Prostate gland (tissue), 2 donors: ENCODE measurements around the gene NBAS. TPM values are rescaled to one million over a fixed set of nuclear protein-coding genes. Genes with fewer than 3 reads are reported as not detected.

Source experiments
- DNase-seq: peaks from one replicate; pipeline ENCODE4 v3.0.0-alpha.2; 2019; ENCODE audit warnings: low spot score
- H3K27ac ChIP-seq, 2 donors: fragments of 200-600 bp; sonication (generic); 2 replicates each; pipeline ENCODE4 v1.5.1; 2017 to 2019
- H3K27me3 ChIP-seq: fragments of 200-600 bp; sonication (generic); replicated peaks from 2 replicates; pipeline ENCODE4 v1.5.1; 2019; ENCODE audit not compliant: insufficient read depth
- H3K36me3 ChIP-seq, 2 donors: fragments of 200-600 bp; sonication (generic); 1 replicate in 1 of 2; 2 replicates in 1 of 2; pipeline versions ENCODE4 v1.5.1 to v1.8.1; 2017 to 2019
- H3K4me1 ChIP-seq: fragments of 200-600 bp; sonication (generic); replicated peaks from 2 replicates; pipeline ENCODE4 v1.5.1; 2019
- H3K4me3 ChIP-seq, 2 donors: fragments of 200-600 bp; sonication (generic); 2 replicates each; pipeline ENCODE4 v1.5.1; 2017 to 2019
- H3K9me3 ChIP-seq: fragments of 200-600 bp; sonication (generic); 2 replicates; pipeline ENCODE4 v1.5.1; 2017
- POLR2A ChIP-seq: fragments of 450-650 bp; IDR thresholded peaks from one replicate; pipeline ENCODE4 v1.6.1; 2016; ENCODE audit warnings: antibody characterized with exemption, mild to moderate bottlenecking
- POLR2AphosphoS5 ChIP-seq: sonication (generic); formaldehyde crosslinking; IDR thresholded peaks from one replicate; pipeline ENCODE4 v1.6.1; 2017; ENCODE audit warnings: antibody characterized with exemption
- WGBS: methylation state at CpG from one replicate; pipeline ENCODE4 v1.1.5; 2018; 5-methylcytosine and 5-hydroxymethylcytosine counted together
- intact Hi-C: fragments of 100-400 bp; cut with DNase I; formaldehyde crosslinking; loops from one replicate; pipeline ENCODE4 v1.14.2; 2022
- total RNA-seq, 2 donors: library from RNA; depleted of rRNA; stranded (reverse); fragments of >200 nt; gene quantifications; one replicate each; pipeline ENCODE4 v1.1.0, GENCODE V29; 2016
- TF ChIP-seq, protein P1 (sequence below), 4 experiments: fragments of 200-600 bp in 2 of 4; fragments of 450-650 bp in 2 of 4; sonication (generic) in 2 of 4; IDR thresholded peaks; 1 replicate in 3 of 4; 2 replicates in 1 of 4; pipeline ENCODE4 v1.5.1; 2016 to 2019; ENCODE audit warnings: antibody characterized with exemption in 4 of 4, mild to moderate bottlenecking in 2 of 4, moderate library complexity in 2 of 4

NBAS gene
- total RNA-seq, 2 donors from 2014 or later: 34.8 to 55.0 TPM

DNA sequence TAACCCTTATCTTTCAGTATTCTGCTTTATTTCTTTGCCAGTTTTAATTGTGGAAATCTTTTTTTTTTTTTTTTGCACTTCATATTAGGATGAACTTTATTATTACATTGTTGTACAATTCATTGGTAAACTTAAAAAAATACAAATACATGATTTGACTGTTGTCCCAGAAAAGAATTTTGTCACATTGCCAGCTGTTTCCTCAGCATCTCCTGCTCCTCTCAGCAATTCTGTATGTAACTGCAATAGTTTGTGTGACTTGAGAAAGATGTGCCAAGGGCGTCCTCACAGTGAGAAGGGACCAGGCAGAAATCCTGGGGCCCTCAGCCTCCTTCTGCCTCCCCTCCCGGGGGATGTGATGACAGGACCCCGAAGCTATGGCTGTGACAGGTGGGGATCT is 254.4 kb downstream of the NBAS start:
- Histone ChIP-seq H3K27me3 (no peaks in the 10 kb centered on the region), H3K9me3 (no peaks in the 10 kb centered on the region), H3K36me3 (no peaks in the 10 kb centered on the region), H3K27ac (no peak overlapping the region), H3K4me1 (no peaks in the 10 kb centered on the region), H3K4me3 (no peak overlapping the region)
- WGBS: 85% methylated on average over 3 of the region's 3 CpGs
- DNase-seq: no peak
- intact Hi-C loops: no loop called here
- TF ChIP-seq POLR2AphosphoS5: no peak
- no peak for TF ChIP-seq POLR2A
- TF ChIP-seq, protein P1, sequence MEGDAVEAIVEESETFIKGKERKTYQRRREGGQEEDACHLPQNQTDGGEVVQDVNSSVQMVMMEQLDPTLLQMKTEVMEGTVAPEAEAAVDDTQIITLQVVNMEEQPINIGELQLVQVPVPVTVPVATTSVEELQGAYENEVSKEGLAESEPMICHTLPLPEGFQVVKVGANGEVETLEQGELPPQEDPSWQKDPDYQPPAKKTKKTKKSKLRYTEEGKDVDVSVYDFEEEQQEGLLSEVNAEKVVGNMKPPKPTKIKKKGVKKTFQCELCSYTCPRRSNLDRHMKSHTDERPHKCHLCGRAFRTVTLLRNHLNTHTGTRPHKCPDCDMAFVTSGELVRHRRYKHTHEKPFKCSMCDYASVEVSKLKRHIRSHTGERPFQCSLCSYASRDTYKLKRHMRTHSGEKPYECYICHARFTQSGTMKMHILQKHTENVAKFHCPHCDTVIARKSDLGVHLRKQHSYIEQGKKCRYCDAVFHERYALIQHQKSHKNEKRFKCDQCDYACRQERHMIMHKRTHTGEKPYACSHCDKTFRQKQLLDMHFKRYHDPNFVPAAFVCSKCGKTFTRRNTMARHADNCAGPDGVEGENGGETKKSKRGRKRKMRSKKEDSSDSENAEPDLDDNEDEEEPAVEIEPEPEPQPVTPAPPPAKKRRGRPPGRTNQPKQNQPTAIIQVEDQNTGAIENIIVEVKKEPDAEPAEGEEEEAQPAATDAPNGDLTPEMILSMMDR (IDR thresholded peaks at IDR 0.05): no peak

DNA sequence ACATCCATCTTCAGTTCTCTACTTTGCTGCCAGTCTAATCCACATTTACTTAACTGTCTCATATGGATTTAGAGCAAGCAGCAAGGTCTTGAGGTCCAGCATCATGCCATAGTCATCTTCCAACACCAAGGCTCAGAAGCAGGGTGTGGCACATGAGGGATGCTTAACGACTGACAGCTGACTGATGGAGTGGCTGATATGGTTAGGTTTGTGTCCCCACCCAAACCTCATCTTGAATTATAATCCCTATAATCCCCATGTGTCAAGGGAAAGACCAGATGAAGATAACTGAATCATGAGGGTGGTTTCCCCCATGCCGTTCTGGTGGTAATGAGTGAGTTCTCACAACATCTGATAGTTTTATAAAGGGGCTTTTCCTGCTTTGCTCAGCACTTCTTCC is 257.3 kb downstream of the NBAS start:
- TF ChIP-seq, protein P1 (IDR thresholded peaks at IDR 0.05): no peak
- TF ChIP-seq POLR2A: no peak
- TF ChIP-seq POLR2AphosphoS5: no peak
- no peak overlapping the region for H3K4me3 ChIP-seq
- H3K27me3 ChIP-seq: no peaks in the 10 kb centered on the region
- intact Hi-C loops: no loop called here
- DNase-seq: no peak
- H3K36me3 ChIP-seq: no peaks in the 10 kb centered on the region
- H3K9me3 ChIP-seq: no peaks in the 10 kb centered on the region
- H3K4me1 ChIP-seq: no peaks in the 10 kb centered on the region
- H3K27ac ChIP-seq: no peak overlapping the region
- 90% methylated on average over 2 of the region's 2 CpGs for WGBS

GRCh38 chr2:15302154-15302553 is 259.0 kb downstream of the NBAS start:
- no peaks in the 10 kb centered on the region for H3K9me3 ChIP-seq
- DNase-seq: no peak
- WGBS: 93% methylated on average over 3 of the region's 3 CpGs
- H3K27ac ChIP-seq: no peak overlapping the region
- no peaks in the 10 kb centered on the region for H3K4me1 ChIP-seq
- no peaks in the 10 kb centered on the region for H3K36me3 ChIP-seq
- no peak overlapping the region for H3K4me3 ChIP-seq
- TF ChIP-seq POLR2A: no peak
- TF ChIP-seq POLR2AphosphoS5: no peak
- TF ChIP-seq, protein P1 (IDR thresholded peaks at IDR 0.05): no peak
- no peaks in the 10 kb centered on the region for H3K27me3 ChIP-seq
- intact Hi-C loops: no loop called here

GRCh38 chr2:15300624-15301573 is 260.2 kb downstream of the NBAS start:
- no peak for DNase-seq
- no peak overlapping the region for H3K4me3 ChIP-seq
- 85% methylated on average over 11 of the region's 11 CpGs for WGBS
- H3K36me3 ChIP-seq: no peaks in the 10 kb centered on the region
- no peak overlapping the region for H3K27ac ChIP-seq
- TF ChIP-seq POLR2A: no peak
- TF ChIP-seq POLR2AphosphoS5: no peak
- TF ChIP-seq, protein P1 (IDR thresholded peaks at IDR 0.05): no peak
- H3K9me3 ChIP-seq: no peaks in the 10 kb centered on the region
- no peaks in the 10 kb centered on the region for H3K4me1 ChIP-seq
- intact Hi-C loops: no loop called here
- H3K27me3 ChIP-seq: no peaks in the 10 kb centered on the region
